ENCODE measurements around the gene CCDC12.
"Not testable (repeated sequence)": the region's sequence is repeated elsewhere in the genome, so short reads cannot be mapped to it uniquely, and the experiment has no call there.

The CCDC12 gene

DNA sequence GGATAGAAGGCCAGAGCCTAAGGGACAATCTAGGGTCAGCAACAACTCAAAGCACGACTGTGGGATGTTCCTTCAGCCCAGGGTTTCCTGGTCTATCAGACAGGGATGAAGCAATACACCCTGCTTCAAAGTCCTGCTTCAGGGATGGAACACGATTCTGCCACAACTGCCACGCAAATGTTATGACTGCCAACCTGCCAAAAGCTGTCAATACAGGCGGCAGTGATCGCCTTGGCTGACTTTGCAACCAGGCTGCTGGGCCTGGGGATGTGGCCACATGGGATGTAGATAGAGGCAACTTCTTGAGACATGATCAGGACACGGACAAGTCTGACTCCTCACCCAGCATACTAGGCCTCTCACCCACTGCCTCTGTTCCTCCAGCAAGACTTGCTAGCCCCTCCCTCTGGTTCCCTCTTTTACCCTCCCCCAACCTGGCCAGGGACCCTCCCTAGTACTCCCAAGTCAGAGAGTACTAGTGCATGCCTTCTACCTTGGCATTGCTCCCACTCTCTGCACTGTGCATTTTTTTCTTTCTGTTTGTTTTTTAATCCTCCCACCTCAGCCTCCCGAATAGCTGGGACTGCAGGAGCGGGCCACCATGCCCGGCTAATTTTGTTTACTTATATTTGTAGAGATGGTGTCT is 7.6 kb downstream of the CCDC12 start:
- Mint-ChIP-seq H3K36me3 (ENCODE audit: low read depth) (peaks cover 24% of the 10 kb centered on the region), H3K4me1 (ENCODE audit: low read depth) (peaks cover 68% of the 10 kb centered on the region), H3K27ac (peak overlapping the region; percentile 57), H3K9me3 (no peaks in the 10 kb centered on the region), H3K4me3 (no peak overlapping the region), H3K27me3 (ENCODE audit: low read depth) (no peaks in the 10 kb centered on the region)

DNA sequence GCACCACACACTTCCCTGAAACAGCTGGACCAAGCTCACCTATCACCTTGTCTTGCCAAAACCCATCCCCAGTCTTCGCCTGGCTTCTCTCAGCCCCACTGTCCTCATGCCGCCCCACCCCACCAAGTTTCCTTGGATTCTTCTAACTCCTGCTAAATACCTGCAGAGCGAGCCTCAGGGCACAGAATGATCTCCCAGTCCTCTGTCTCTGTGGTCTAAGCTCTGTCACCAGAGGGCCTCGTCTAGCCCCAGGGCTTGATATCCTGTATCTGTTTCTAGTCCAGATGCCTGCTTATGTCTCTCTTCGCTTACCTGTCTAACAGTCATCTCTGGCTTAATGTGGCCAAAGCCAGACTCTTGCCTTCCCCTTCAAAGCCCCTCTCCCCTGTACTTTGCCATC is 9.7 kb downstream of the CCDC12 start:
- Mint-ChIP-seq H3K9me3 (peaks cover 4% of the 10 kb centered on the region), H3K4me1 (ENCODE audit: low read depth) (peaks cover 59% of the 10 kb centered on the region), H3K4me3 (no peak overlapping the region), H3K36me3 (ENCODE audit: low read depth) (peaks cover 23% of the 10 kb centered on the region), H3K27me3 (ENCODE audit: low read depth) (no peaks in the 10 kb centered on the region), H3K27ac (peak overlapping the region; percentile 60)

DNA sequence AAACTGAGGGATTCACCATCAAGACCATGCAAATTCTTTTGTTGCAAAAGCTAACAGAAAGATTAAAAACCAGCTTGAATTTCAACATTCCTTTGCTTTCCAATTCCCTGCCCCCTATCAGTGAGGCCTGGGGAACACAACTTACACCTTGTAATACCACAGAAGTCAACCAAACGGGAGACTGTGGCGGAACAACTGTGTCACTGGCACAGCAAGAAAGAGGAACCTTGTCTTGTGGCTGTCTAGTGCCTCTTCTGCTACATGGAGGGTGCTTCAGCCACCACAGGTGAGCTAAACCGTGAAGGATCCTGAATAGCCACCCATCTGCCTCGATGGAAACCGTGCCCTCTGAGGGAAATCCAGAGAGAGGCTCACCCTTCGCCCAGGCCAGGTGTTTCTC is 11.4 kb downstream of the CCDC12 start:
- peaks cover 4% of the 10 kb centered on the region for H3K9me3 Mint-ChIP-seq
- H3K27ac Mint-ChIP-seq: peak overlapping the region; percentile 50
- peaks cover 26% of the 10 kb centered on the region for H3K36me3 Mint-ChIP-seq (ENCODE audit: low read depth)
- peaks cover 56% of the 10 kb centered on the region for H3K4me1 Mint-ChIP-seq (ENCODE audit: low read depth)
- no peaks in the 10 kb centered on the region for H3K27me3 Mint-ChIP-seq (ENCODE audit: low read depth)
- no peak overlapping the region for H3K4me3 Mint-ChIP-seq

DNA sequence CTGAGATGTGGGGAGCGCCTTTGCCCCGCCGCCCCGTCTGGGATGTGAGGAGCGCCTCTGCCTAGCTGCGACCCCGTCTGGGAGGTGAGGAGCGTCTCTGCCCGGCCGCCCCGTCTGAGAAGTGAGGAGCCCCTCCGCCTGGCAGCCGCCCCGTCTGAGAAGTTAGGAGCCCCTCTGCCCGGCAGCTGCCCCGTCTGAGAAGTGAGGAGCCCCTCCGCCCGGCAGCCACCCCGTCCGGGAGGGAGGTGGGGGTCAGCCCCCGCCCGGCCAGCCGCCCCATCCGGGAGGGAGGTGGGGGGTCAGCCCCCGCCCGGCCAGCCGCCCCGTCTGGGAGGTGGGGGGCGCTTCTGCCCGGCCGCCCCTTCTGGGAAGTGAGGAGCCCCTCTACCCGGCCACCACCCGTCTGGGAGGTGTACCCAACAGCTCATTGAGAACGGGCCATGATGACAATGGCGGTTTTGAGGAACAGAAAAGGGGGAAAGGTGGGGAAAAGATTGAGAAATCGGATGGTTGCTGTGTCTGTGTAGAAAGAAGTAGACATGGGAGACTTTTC is 12.4 kb downstream of the CCDC12 start:
- H3K4me3 Mint-ChIP-seq; H3K27me3 Mint-ChIP-seq (ENCODE audit: low read depth); H3K9me3 Mint-ChIP-seq; H3K27ac Mint-ChIP-seq: not testable (repeated sequence)
- Mint-ChIP-seq H3K36me3 (ENCODE audit: low read depth) (peaks cover 27% of the 10 kb centered on the region), H3K4me1 (ENCODE audit: low read depth) (peaks cover 59% of the 10 kb centered on the region)

DNA sequence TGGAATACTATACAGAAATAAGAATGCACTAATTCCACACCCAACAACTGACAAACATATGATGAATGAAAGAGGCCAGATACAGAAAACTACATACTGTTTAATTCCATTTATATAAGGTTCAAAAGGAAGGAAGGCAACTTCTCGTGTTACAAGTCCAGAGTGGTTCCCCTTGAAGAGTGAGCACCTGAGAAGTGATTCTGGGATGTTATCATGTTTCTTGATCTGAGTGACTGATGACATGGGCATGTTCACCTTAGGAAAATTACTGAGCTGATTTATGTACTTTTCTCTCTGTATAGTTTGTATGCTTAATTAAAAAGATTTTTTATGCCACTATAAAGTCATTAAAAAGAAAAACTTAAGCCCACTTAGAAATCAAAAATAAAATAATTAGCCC is 13.6 kb downstream of the CCDC12 start:
- Mint-ChIP-seq H3K4me3 (no peak overlapping the region), H3K36me3 (ENCODE audit: low read depth) (peaks cover 27% of the 10 kb centered on the region), H3K4me1 (ENCODE audit: low read depth) (peaks cover 59% of the 10 kb centered on the region), H3K9me3 (peaks cover 4% of the 10 kb centered on the region), H3K27ac (no peak overlapping the region), H3K27me3 (ENCODE audit: low read depth) (no peaks in the 10 kb centered on the region)

DNA sequence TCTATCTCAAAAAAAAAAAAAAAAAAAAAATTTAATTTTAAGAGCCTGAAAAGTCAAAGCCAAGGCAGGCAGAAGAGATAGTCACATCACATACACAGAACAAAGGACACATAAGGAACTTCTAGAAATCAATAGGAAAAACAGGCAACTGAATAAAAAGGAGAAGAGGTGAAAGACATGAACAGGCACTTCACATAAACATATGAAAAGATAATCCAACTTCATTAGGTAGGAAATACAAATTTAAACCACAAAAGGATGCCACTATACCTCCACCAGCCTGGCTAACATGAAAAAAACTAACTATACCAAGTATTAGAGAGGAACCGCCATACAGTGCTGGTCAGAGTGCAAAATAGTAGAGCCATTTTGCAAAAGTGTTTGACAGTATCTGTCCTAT is 14.1 kb downstream of the CCDC12 start:
- H3K4me3 Mint-ChIP-seq: no peak overlapping the region
- no peaks in the 10 kb centered on the region for H3K27me3 Mint-ChIP-seq (ENCODE audit: low read depth)
- H3K9me3 Mint-ChIP-seq: peaks cover 4% of the 10 kb centered on the region
- H3K27ac Mint-ChIP-seq: no peak overlapping the region
- peaks cover 27% of the 10 kb centered on the region for H3K36me3 Mint-ChIP-seq (ENCODE audit: low read depth)
- peaks cover 54% of the 10 kb centered on the region for H3K4me1 Mint-ChIP-seq (ENCODE audit: low read depth)

DNA sequence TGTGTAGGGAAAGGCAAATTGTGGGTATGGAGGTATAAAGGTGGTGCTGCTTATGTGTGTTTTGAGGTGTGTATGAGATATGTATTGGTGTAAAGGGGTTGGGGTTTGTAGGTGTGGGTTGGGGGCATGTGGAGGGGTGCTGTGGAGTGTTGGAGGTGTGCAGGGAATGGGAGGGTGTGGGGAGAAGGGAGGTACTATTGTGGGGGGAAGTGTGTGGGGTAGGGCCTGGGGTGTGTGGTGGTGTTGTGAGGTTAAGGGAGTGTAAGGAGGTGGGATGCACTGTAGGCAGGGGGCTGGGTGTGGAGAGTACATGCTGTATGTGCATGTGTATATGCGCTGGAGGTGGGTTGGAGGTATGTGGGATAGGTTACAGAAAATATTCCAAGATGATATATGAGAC is 15.7 kb downstream of the CCDC12 start:
- peaks cover 54% of the 10 kb centered on the region for H3K4me1 Mint-ChIP-seq (ENCODE audit: low read depth)
- peak overlapping the region; percentile 12 for H3K27ac Mint-ChIP-seq
- H3K9me3 Mint-ChIP-seq: peaks cover 4% of the 10 kb centered on the region
- H3K36me3 Mint-ChIP-seq (ENCODE audit: low read depth): peaks cover 26% of the 10 kb centered on the region
- no peak overlapping the region for H3K4me3 Mint-ChIP-seq
- H3K27me3 Mint-ChIP-seq (ENCODE audit: low read depth): no peaks in the 10 kb centered on the region

DNA sequence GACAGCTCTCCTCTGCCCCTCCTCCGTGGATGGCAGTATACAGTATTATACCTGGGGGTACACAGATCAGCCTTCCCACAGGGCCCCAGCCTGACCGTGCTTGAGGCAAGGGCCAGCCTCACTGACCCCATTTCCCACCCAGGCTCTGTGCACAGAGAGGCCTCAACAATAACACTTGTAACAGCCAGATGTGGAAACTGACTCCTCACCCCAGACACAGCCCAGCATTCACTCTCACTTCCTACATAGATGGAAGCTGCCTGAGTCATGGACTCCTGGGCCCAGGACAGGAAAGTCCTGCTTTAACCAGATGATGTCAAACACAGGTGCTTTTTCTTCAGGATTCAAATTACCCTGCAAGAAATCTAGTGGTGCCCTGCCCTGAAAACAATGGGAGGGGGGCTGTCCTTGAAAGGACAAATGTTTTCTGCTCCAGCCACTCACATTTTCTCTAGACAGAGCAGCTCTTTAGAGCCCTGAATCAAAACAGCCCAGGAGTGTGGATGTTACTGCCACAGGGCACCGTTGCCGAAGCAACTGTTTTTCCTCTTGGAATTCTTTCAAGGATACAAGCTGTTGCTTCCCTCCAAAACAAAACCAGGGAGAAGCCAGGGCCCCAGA is 16.4 kb downstream of the CCDC12 start:
- Mint-ChIP-seq H3K9me3 (peaks cover 4% of the 10 kb centered on the region), H3K27me3 (ENCODE audit: low read depth) (no peaks in the 10 kb centered on the region), H3K4me1 (ENCODE audit: low read depth) (peaks cover 53% of the 10 kb centered on the region), H3K4me3 (peak overlapping the region; percentile 18), H3K36me3 (ENCODE audit: low read depth) (peaks cover 20% of the 10 kb centered on the region), H3K27ac (peak overlapping the region; percentile 37)

DNA sequence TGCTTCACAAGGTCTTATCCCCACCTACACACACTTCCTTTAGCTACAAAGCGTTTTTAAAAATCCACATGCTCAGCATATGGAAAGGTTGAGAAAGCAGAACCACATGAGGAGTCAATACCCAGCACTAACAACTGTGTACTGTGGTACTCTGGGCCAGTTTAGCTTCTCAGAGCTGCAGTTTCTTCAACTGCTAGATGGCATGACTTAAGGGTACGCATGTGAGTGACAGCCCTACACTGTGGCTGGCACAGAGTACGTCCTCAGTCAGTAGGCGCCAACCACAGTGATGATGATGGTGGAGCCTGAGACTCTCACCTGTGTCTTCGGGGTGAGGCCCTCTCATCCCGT is 17.4 kb downstream of the CCDC12 start:
- peaks cover 62% of the 10 kb centered on the region for H3K4me1 Mint-ChIP-seq (ENCODE audit: low read depth)
- peak overlapping the region; percentile 67 for H3K27ac Mint-ChIP-seq
- no peak overlapping the region for H3K4me3 Mint-ChIP-seq
- H3K9me3 Mint-ChIP-seq: peaks cover 4% of the 10 kb centered on the region
- H3K36me3 Mint-ChIP-seq (ENCODE audit: low read depth): peaks cover 20% of the 10 kb centered on the region
- H3K27me3 Mint-ChIP-seq (ENCODE audit: low read depth): no peaks in the 10 kb centered on the region

DNA sequence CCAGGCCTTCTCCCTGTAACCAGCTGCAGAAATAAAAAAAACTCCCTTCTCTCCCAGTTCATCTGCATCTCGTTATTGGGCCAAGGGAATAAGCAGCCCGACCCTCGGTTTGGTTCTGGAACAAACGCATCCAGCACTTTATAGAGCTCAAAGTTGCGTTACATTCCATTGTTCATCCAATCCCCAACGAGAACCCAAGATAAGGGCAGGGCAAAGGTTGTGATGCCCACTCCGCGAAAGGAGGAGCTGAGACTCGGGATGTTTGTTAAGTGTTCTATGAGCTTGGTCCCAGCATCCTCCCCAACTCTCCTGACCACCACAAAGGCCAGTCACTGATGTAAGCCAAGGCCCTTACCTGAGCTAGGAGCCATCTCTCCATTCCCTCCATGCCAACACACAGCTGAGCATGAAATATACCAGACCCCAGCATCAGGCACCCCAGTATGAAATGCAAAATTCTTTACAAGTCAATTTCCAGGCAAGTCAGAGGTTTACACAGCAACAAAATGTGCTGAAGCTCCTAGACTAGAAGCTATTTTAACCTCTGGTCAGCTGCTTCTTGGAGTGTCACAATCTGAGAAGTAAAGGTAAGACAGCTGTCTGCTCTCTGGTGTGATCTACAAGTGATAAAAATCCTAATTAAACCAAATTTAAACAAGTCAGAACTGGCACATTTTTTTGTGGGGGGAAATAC is 17.9 kb downstream of the CCDC12 start:
- Mint-ChIP-seq H3K4me3 (no peak overlapping the region), H3K27me3 (ENCODE audit: low read depth) (no peaks in the 10 kb centered on the region), H3K9me3 (peaks cover 4% of the 10 kb centered on the region), H3K27ac (peak overlapping the region; percentile 67), H3K4me1 (ENCODE audit: low read depth) (peaks cover 67% of the 10 kb centered on the region), H3K36me3 (ENCODE audit: low read depth) (peaks cover 20% of the 10 kb centered on the region)

DNA sequence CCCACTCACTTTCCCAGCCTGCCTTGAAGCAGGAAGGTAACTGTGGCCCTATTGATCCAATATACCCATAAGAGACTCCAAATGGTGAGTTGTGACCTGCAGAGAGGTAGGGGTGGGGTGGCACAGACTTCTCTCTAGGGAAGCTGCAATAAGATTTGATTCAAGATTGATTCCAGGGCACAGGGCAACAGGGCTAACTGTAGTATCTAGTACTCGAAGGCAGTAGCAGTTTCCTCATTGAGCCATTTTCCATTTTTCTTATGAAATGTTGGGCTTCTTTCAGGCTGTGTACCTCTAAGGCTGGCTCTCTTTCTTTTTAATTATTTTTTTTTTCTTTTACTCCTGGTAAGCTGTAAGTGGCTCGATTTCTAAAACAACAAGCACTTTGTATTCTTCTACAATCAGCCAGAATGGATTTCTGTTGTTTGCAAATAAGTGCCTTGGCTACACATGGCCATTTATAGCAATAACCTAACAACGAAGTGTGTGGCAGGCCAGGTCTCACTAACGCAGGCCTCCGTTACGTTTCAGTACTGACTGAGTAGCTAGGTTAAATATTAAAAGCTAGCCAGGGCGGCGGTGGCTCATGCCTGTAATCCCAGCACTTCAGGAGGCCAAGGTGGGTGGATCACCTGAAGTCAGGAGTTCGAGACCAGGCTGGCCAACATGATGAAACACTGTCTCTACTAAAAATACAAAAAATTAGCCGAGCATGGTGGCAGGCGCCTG is 19.3 kb downstream of the CCDC12 start:
- H3K36me3 Mint-ChIP-seq (ENCODE audit: low read depth): peaks cover 13% of the 10 kb centered on the region
- no peak overlapping the region for H3K27ac Mint-ChIP-seq
- H3K27me3 Mint-ChIP-seq (ENCODE audit: low read depth): no peaks in the 10 kb centered on the region
- no peak overlapping the region for H3K4me3 Mint-ChIP-seq
- no peaks in the 10 kb centered on the region for H3K9me3 Mint-ChIP-seq
- peaks cover 75% of the 10 kb centered on the region for H3K4me1 Mint-ChIP-seq (ENCODE audit: low read depth)

DNA sequence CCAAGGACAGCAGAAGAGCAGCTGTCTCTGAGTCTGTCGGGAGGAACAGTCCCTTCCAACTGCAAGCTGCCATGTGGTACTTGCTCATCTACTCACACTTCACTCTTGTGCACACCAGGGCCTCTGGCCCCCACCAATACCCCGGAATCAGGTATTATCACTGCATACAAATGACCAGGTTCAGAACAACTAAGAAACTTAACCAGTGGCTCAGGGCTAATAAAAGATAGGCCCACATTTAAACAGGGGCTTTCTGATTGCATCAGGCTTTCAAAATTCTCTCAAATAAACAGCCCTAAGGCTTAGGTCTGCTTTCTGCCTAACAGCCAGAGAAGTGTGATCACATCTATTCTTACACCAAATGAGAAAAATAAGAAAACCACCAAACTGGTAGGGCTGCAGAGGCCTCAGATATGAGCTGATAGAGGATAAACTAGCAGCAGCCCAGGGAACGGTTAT is 20.7 kb downstream of the CCDC12 start:
- Mint-ChIP-seq H3K9me3 (no peaks in the 10 kb centered on the region), H3K27ac (peak overlapping the region; percentile 16), H3K4me1 (ENCODE audit: low read depth) (peaks cover 75% of the 10 kb centered on the region), H3K27me3 (ENCODE audit: low read depth) (no peaks in the 10 kb centered on the region), H3K4me3 (peak overlapping the region; percentile 22), H3K36me3 (ENCODE audit: low read depth) (peaks cover 15% of the 10 kb centered on the region)

DNA sequence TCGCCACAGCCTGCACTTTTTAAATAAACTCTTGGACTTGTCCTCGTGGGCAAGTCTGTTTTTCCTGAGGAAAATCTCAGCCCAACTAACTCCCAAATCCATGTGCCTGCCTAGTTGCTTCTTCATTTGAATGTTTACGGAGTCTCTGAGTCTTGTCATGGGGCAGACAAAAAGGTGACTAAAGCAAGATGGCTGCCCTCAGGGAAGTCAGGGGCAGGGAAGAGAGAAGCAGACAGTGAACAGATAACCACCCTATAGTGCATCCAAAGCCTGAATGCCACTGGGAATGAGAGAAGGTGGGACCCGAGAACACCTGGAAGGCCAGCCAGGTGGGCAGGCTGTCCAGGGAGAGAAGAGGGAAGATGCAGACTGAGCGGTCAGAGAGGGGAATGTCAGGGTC is 21.4 kb downstream of the CCDC12 start:
- H3K36me3 Mint-ChIP-seq (ENCODE audit: low read depth): peaks cover 11% of the 10 kb centered on the region
- no peaks in the 10 kb centered on the region for H3K27me3 Mint-ChIP-seq (ENCODE audit: low read depth)
- peak overlapping the region; percentile 67 for H3K27ac Mint-ChIP-seq
- no peaks in the 10 kb centered on the region for H3K9me3 Mint-ChIP-seq
- peaks cover 72% of the 10 kb centered on the region for H3K4me1 Mint-ChIP-seq (ENCODE audit: low read depth)
- H3K4me3 Mint-ChIP-seq: peak overlapping the region; percentile 6

DNA sequence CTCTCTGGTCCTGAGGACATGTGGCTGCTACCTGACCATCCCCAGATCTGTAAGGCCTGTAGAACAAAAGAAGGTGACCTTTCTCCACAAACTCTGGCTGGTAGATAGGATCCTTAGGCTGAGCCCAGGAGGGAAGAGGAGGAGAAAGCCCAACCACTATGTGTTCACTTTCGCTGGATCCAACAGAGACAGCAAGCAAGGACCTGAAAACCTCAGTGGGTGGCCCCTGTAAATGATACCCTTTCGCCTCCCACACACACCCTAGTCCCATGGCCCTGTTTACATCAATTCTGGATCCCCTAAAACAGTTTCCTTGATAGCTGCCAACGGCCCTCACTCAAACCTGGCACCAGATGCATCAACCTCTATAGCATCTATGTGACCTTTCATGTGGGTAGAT is 22.4 kb downstream of the CCDC12 start:
- Mint-ChIP-seq H3K36me3 (ENCODE audit: low read depth) (peaks cover 5% of the 10 kb centered on the region), H3K27ac (peak overlapping the region; percentile 70), H3K4me1 (ENCODE audit: low read depth) (peaks cover 70% of the 10 kb centered on the region), H3K27me3 (ENCODE audit: low read depth) (no peaks in the 10 kb centered on the region), H3K4me3 (peak overlapping the region; percentile 61), H3K9me3 (no peaks in the 10 kb centered on the region)
